ENCODE data around the gene CDY2B.
"Not testable (repeated sequence)": the region's sequence is repeated elsewhere in the genome, so short reads cannot be mapped to it uniquely, and the experiment has no call there.

The CDY2B gene

GRCh38 chrY:17880120-17880519 is at the start of gene CDY2B:
CDY2B (minus strand) TSS chrY:17880220; CDS start chrY:17879892, 328 bp downstream.
- DNase-seq (ENCODE audit: low read depth, low spot score), result not testable (repeated sequence)

- not testable (repeated sequence) for DNase-seq (ENCODE audit: low read depth, low spot score)
Measured at GRCh38 chrY:17908009-17908408, 28.0 kb upstream of the CDY2B start.

GRCh38 chrY:17907351-17907750 is 27.3 kb upstream of the CDY2B start:
- DNase-seq (ENCODE audit: low read depth, low spot score), result not testable (repeated sequence)

GRCh38 chrY:17881697-17882096 is 1.7 kb upstream of the CDY2B start:
- not testable (repeated sequence) for DNase-seq (ENCODE audit: low read depth, low spot score)

GRCh38 chrY:17876767-17877166 is 3.3 kb downstream of the CDY2B start:
- not testable (repeated sequence) for DNase-seq (ENCODE audit: low read depth, low spot score)

GRCh38 chrY:17875401-17875800 is 4.6 kb downstream of the CDY2B start:
- not testable (repeated sequence) for DNase-seq (ENCODE audit: low read depth, low spot score)

- DNase-seq (ENCODE audit: low read depth, low spot score), result not testable (repeated sequence)
Measured at GRCh38 chrY:17871194-17871903, 8.7 kb downstream of the CDY2B start.

GRCh38 chrY:17870737-17871136 is 9.3 kb downstream of the CDY2B start:
- not testable (repeated sequence) for DNase-seq (ENCODE audit: low read depth, low spot score)

GRCh38 chrY:17867850-17868249 is 12.2 kb downstream of the CDY2B start:
- DNase-seq (ENCODE audit: low read depth, low spot score), result not testable (repeated sequence)

GRCh38 chrY:17860634-17861033 is 19.4 kb downstream of the CDY2B start:
- not testable (repeated sequence) for DNase-seq (ENCODE audit: low read depth, low spot score)

GRCh38 chrY:17856963-17857848 is 22.8 kb downstream of the CDY2B start:
- DNase-seq (ENCODE audit: low read depth, low spot score), result not testable (repeated sequence)

GRCh38 chrY:17856508-17856907 is 23.5 kb downstream of the CDY2B start:
- not testable (repeated sequence) for DNase-seq (ENCODE audit: low read depth, low spot score)

GRCh38 chrY:17849131-17849530 is 30.9 kb downstream of the CDY2B start:
- not testable (repeated sequence) for DNase-seq (ENCODE audit: low read depth, low spot score)

GRCh38 chrY:17832149-17832548 is 47.9 kb downstream of the CDY2B start:
- not testable (repeated sequence) for DNase-seq (ENCODE audit: low read depth, low spot score)

All from brain pericyte (primary cell).